Amniotic epithelial cell (primary cell): Measurements from ENCODE around the gene GPR33.
A peak's percentile ranks its signal among the peaks of the same experiment; 100 is the strongest.
"Not testable (repeated sequence)": the region's sequence is repeated elsewhere in the genome, so short reads cannot be mapped to it uniquely, and the experiment has no call there.

ENCODE experiments used
- DNase-seq: peaks from one replicate; pipeline ENCODE4 v3.0.0-alpha.2; 2010; ENCODE audit warnings: low read depth

The GPR33 gene

GRCh38 chr14:31457665-31458659 is 29.9 kb downstream of the GPR33 start:
- peak; percentile 32 for DNase-seq

- peak; percentile 90 for DNase-seq
These were observed 30.8 kb downstream of the GPR33 start, which contains the start of gene DTD2 for GRCh38 chr14:31456841-31457664. Gene DTD2 (minus strand): TSS chr14:31457506. CDS start chr14:31457393, 113 bp downstream.

GRCh38 chr14:31449971-31450610 is 37.7 kb downstream of the GPR33 start:
- peak; percentile 49 for DNase-seq

- no peak for DNase-seq
These were observed 38.7 kb downstream of the GPR33 start for GRCh38 chr14:31449136-31449535.

GRCh38 chr14:31445703-31446102 is 42.1 kb downstream of the GPR33 start:
- DNase-seq = no peak

GRCh38 chr14:31442284-31442683 is 45.6 kb downstream of the GPR33 start:
- DNase-seq = no peak

GRCh38 chr14:31441273-31442111 is 46.3 kb downstream of the GPR33 start:
- peak; percentile 81 for DNase-seq

GRCh38 chr14:31440280-31440679 is 47.6 kb downstream of the GPR33 start:
- no peak for DNase-seq

- no peak for DNase-seq
These were observed 48.3 kb downstream of the GPR33 start for GRCh38 chr14:31439561-31439960.

- not testable (repeated sequence) for DNase-seq
These were observed 50.7 kb downstream of the GPR33 start for GRCh38 chr14:31437045-31437691.

- DNase-seq = peak; percentile 88
These were observed 52.6 kb downstream of the GPR33 start for GRCh38 chr14:31435276-31435675.
